ENCODE results near the gene UBALD2.

DNA sequence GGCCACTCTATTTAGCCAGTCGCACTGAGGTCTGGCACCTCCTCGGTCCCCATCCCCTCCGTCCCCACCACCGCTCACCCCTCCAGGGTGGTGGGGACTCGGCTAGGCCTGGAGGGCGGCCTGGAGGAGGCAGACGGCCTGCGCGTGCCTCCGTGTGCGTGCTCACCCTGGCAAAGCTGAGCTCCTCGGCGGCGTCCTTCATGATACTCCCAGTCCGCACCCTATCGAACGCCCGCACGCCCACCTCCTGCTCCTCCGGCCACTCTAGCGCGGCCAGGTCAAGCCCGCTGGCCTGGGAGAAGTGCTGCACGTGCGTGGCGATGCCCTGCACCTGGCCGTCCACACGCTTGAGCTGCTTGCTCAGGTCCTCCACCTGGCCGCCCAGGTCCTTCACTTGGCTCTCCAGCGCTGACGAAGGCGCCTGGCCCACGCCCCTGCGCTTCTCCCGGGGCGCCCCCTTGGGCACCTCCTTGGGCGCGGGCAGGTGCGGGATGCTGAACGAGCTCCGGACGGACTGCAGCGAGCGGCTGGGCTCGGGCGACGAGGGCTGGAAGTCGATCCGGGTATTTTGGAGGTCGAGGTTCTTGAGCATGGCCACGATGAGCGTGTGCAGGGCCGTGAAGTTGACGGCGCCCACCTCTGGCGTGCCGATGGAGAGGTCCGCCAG lies 42.3 kb downstream of the UBALD2 start:
- TF ChIP-seq RCOR1 (IDR thresholded peaks at IDR 0.05; ENCODE audit: insufficient replicate concordance, low read length), result no peak
- no peak for TF ChIP-seq CEBPB (IDR thresholded peaks at IDR 0.05; ENCODE audit: low read depth, low read length)
- TF ChIP-seq, protein P1, sequence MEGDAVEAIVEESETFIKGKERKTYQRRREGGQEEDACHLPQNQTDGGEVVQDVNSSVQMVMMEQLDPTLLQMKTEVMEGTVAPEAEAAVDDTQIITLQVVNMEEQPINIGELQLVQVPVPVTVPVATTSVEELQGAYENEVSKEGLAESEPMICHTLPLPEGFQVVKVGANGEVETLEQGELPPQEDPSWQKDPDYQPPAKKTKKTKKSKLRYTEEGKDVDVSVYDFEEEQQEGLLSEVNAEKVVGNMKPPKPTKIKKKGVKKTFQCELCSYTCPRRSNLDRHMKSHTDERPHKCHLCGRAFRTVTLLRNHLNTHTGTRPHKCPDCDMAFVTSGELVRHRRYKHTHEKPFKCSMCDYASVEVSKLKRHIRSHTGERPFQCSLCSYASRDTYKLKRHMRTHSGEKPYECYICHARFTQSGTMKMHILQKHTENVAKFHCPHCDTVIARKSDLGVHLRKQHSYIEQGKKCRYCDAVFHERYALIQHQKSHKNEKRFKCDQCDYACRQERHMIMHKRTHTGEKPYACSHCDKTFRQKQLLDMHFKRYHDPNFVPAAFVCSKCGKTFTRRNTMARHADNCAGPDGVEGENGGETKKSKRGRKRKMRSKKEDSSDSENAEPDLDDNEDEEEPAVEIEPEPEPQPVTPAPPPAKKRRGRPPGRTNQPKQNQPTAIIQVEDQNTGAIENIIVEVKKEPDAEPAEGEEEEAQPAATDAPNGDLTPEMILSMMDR (conservative IDR thresholded peaks at IDR 0.05; ENCODE audit: low read depth, low read length), result no peak
- no peak for TF ChIP-seq RAD21 (IDR thresholded peaks at IDR 0.05; ENCODE audit: low read length)
- no peak for TF ChIP-seq POLR2A (IDR thresholded peaks at IDR 0.05; ENCODE audit: low read depth, low read length)
- TF ChIP-seq, protein P2, sequence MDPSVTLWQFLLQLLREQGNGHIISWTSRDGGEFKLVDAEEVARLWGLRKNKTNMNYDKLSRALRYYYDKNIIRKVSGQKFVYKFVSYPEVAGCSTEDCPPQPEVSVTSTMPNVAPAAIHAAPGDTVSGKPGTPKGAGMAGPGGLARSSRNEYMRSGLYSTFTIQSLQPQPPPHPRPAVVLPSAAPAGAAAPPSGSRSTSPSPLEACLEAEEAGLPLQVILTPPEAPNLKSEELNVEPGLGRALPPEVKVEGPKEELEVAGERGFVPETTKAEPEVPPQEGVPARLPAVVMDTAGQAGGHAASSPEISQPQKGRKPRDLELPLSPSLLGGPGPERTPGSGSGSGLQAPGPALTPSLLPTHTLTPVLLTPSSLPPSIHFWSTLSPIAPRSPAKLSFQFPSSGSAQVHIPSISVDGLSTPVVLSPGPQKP (IDR thresholded peaks at IDR 0.05; ENCODE audit: borderline replicate concordance, low read depth, low read length), result no peak
- no peak for TF ChIP-seq MXI1 (IDR thresholded peaks at IDR 0.05; ENCODE audit: borderline replicate concordance, low read depth, low read length)
- TF ChIP-seq, protein P3, sequence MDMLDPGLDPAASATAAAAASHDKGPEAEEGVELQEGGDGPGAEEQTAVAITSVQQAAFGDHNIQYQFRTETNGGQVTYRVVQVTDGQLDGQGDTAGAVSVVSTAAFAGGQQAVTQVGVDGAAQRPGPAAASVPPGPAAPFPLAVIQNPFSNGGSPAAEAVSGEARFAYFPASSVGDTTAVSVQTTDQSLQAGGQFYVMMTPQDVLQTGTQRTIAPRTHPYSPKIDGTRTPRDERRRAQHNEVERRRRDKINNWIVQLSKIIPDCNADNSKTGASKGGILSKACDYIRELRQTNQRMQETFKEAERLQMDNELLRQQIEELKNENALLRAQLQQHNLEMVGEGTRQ (IDR thresholded peaks at IDR 0.05; ENCODE audit: low read depth, low read length), result no peak
- TF ChIP-seq BHLHE40 (IDR thresholded peaks at IDR 0.05; ENCODE audit: low read depth, low read length), result no peak
- TF ChIP-seq RFX5 (IDR thresholded peaks at IDR 0.05; ENCODE audit: low read depth, low read length), result no peak
- no peak for TF ChIP-seq CHD1 (IDR thresholded peaks at IDR 0.05; ENCODE audit: low read depth, low read length)

Measured in IMR-90 (cell line).